Measurements from ENCODE around the gene DIO1. TPM values are rescaled to one million over a fixed set of nuclear protein-coding genes. Genes with fewer than 3 reads are reported as not detected.

DIO1 gene
- total and polyA plus RNA-seq, 8 donors: not detected

GRCh38 chr1:53899206-53899628 lies 5.2 kb downstream of the DIO1 start:
- peak overlapping the region in 4 of 5 donors; percentile 30 to 68 (median 46) for H3K27ac ChIP-seq
- H3K4me1 ChIP-seq: peaks cover 8 to 46% (median 31%) of the 10 kb centered on the region in 4 donors
- intact Hi-C loops (cut with DNase I; ENCODE audit: low total_unique reads): no loop called here
- WGBS, 5 donors: 6 to 12% (median 8%) methylated on average over 2 of the region's 2 CpGs
- H3K9me3 ChIP-seq: no peaks in the 10 kb centered on the region
- H3K4me3 ChIP-seq: no peak overlapping the region
- DNase-seq: peak; percentile 64 to 74
- H3K27me3 ChIP-seq: no peaks in the 10 kb centered on the region
- H3K36me3 ChIP-seq: no peaks in the 10 kb centered on the region
- TF ChIP-seq POLR2A (IDR thresholded peaks at IDR 0.05) (no peak), POLR2AphosphoS5 (IDR thresholded peaks at IDR 0.05) (peak in 1 of 3 donors; percentile 3), CTCF (IDR thresholded peaks at IDR 0.05) (no peak), EP300 (IDR thresholded peaks at IDR 0.05) (no peak)

- Histone ChIP-seq H3K27ac (peak overlapping the region in 1 of 5 donors; percentile 30), H3K4me1 (peaks cover 8 to 44% (median 31%) of the 10 kb centered on the region in 4 donors), H3K36me3 (no peaks in the 10 kb centered on the region), H3K9me3 (no peaks in the 10 kb centered on the region), H3K4me3 (no peak overlapping the region), H3K27me3 (no peaks in the 10 kb centered on the region)
- TF ChIP-seq POLR2AphosphoS5 (IDR thresholded peaks at IDR 0.05): no peak
- TF ChIP-seq POLR2A (IDR thresholded peaks at IDR 0.05): no peak
- TF ChIP-seq CTCF (IDR thresholded peaks at IDR 0.05): no peak
- TF ChIP-seq EP300 (IDR thresholded peaks at IDR 0.05): no peak
- 84 to 95% (median 85%) methylated on average over 3 of the region's 3 CpGs for WGBS, 5 donors
- no peak for DNase-seq
- intact Hi-C loops (cut with DNase I; ENCODE audit: low total_unique reads): no loop called here
These were observed 5.7 kb downstream of the DIO1 start for GRCh38 chr1:53899708-53900107.

GRCh38 chr1:53902235-53903138 lies 8.5 kb downstream of the DIO1 start:
- peaks cover 8 to 33% (median 23%) of the 10 kb centered on the region in 4 donors for H3K4me1 ChIP-seq
- peaks cover 0 to 7% (median 3%) of the 10 kb centered on the region in 4 donors for H3K36me3 ChIP-seq
- H3K9me3 ChIP-seq: no peaks in the 10 kb centered on the region
- intact Hi-C loops (cut with DNase I; ENCODE audit: low total_unique reads): no loop called here
- H3K27me3 ChIP-seq: no peaks in the 10 kb centered on the region
- no peak overlapping the region for H3K4me3 ChIP-seq
- WGBS, 5 donors: 58 to 68% (median 64%) methylated on average over 7 of the region's 7 CpGs
- no peak for DNase-seq
- TF ChIP-seq CTCF (IDR thresholded peaks at IDR 0.05) (no peak), EP300 (IDR thresholded peaks at IDR 0.05) (no peak), POLR2A (IDR thresholded peaks at IDR 0.05) (no peak), POLR2AphosphoS5 (IDR thresholded peaks at IDR 0.05) (no peak)
- H3K27ac ChIP-seq: no peak overlapping the region

- H3K27ac ChIP-seq: no peak overlapping the region
- 90 to 98% (median 96%) methylated on average over 8 of the region's 8 CpGs for WGBS, 5 donors
- peaks cover 0 to 7% (median 3%) of the 10 kb centered on the region in 4 donors for H3K36me3 ChIP-seq
- intact Hi-C loops (cut with DNase I; ENCODE audit: low total_unique reads): no loop called here
- no peaks in the 10 kb centered on the region for H3K27me3 ChIP-seq
- no peak overlapping the region for H3K4me3 ChIP-seq
- TF ChIP-seq POLR2AphosphoS5 (IDR thresholded peaks at IDR 0.05) (no peak), POLR2A (IDR thresholded peaks at IDR 0.05) (no peak), CTCF (IDR thresholded peaks at IDR 0.05) (no peak), EP300 (IDR thresholded peaks at IDR 0.05) (no peak)
- H3K4me1 ChIP-seq: peaks cover 0 to 20% (median 8%) of the 10 kb centered on the region in 4 donors
- no peaks in the 10 kb centered on the region for H3K9me3 ChIP-seq
- DNase-seq: no peak
These were observed 11.5 kb downstream of the DIO1 start for GRCh38 chr1:53905509-53905908.

Data from stomach (tissue), 9 donors.